K562 (cell line): ENCODE data around the gene PPM1F. TPM values are rescaled to one million over a fixed set of nuclear protein-coding genes. Genes with fewer than 3 reads are reported as not detected.

Experiments
- BHLHE40 ChIP-seq: IDR thresholded peaks from 2 replicates; pipeline ENCODE4 v1.6.1; 2011; ENCODE audit warnings: low read length, improper control_type of control experiment
- RBFOX2 ChIP-seq: fragments of 200-400 bp; formaldehyde crosslinking; IDR thresholded peaks from 2 replicates; pipeline ENCODE4 v1.6.1; 2017; ENCODE audit warnings: low read depth, mild to moderate bottlenecking, low read length, moderate library complexity
- SIN3A ChIP-seq, 2 experiments: fragments of 150-350 bp in 1 of 2; IDR thresholded peaks; 2 replicates each; pipeline ENCODE4 v1.6.1; 2011 to 2016; ENCODE audit warnings: borderline replicate concordance in 2 of 2, low read depth in 2 of 2, low read length in 2 of 2, mild to moderate bottlenecking in 2 of 2, moderate library complexity in 2 of 2; ENCODE audit not compliant: control insufficient read depth in 1 of 2
- STAT6 ChIP-seq: sonication (generic); formaldehyde crosslinking; IDR thresholded peaks from 2 replicates; pipeline ENCODE4 v1.8.1; 2023; ENCODE audit warnings: mild to moderate bottlenecking, missing genetic modification reagents
- TAL1 ChIP-seq: fragments of 450-650 bp; IDR thresholded peaks from 2 replicates; pipeline ENCODE4 v1.6.1; 2016; ENCODE audit warnings: mild to moderate bottlenecking
- ZBTB12 ChIP-seq: fragments of 250-450 bp; sonication (Bioruptor Pico); IDR thresholded peaks from 2 replicates; pipeline ENCODE4 v1.4.0; 2020
- ZFP36 ChIP-seq: fragments of 150-350 bp; IDR thresholded peaks from 2 replicates; pipeline ENCODE4 v1.6.1; 2018; ENCODE audit warnings: low read length, low read depth; ENCODE audit not compliant: partially characterized antibody
- ZNF384 ChIP-seq: IDR thresholded peaks from 2 replicates; pipeline ENCODE4 v1.6.1; 2012; ENCODE audit warnings: low read depth, low read length, improper control_type of control experiment
- ZNF764 ChIP-seq: fragments of 250-450 bp; sonication (Bioruptor Pico); IDR thresholded peaks from 2 replicates; pipeline ENCODE4 v1.4.0; 2020; ENCODE audit warnings: low read depth, mild to moderate bottlenecking, moderate library complexity
- polyA plus RNA-seq, 8 experiments: library from polyadenylated mRNA; depleted of rRNA in 4 of 8; stranded (reverse) in 5 of 8; unstranded in 3 of 8; fragments of >200 nt; fragmentation: Nextera tagmentation in 2 of 8; fragmentation: Illumina TruSeq in 1 of 8; extraction: Ambion mirVana in 2 of 8; extraction: Trizol in 1 of 8; gene quantifications; 2 replicates each; pipeline versions ENCODE4 v1.2.1 to v1.2.3, GENCODE V29; 2011 to 2014; ENCODE audit warnings: inconsistent platforms in 1 of 8, missing spikeins in 1 of 8
- total RNA-seq, 7 experiments: library from RNA; depleted of rRNA in 6 of 7; stranded (reverse); fragments of >200 nt in 6 of 7; fragmentation: Illumina TruSeq in 2 of 7; extraction: Trizol in 2 of 7; gene quantifications; 2 replicates each; pipeline versions ENCODE4 v1.2.1 to v1.2.3, GENCODE V29; 2011 to 2021; ENCODE audit warnings: low replicate concordance in 1 of 7
- TF ChIP-seq, protein P1 (sequence below): IDR thresholded peaks from 2 replicates; pipeline ENCODE4 v1.6.1; 2016; ENCODE audit warnings: missing genetic modification characterization, missing compliant biosample characterization
- TF ChIP-seq, protein P2 (sequence below), 2 experiments: fragments of 200-800 bp in 1 of 2; sonication (Bioruptor generic) in 1 of 2; sonication (generic) in 1 of 2; formaldehyde crosslinking in 1 of 2; IDR thresholded peaks in 1 of 2; conservative IDR thresholded peaks in 1 of 2; 2 replicates each; pipeline versions ENCODE4 v1.5.0 to v1.6.1; 2016 to 2020; ENCODE audit warnings: missing compliant biosample characterization in 1 of 2, missing genetic modification characterization in 1 of 2, missing genetic modification reagents in 1 of 2

The PPM1F gene
- total and polyA plus RNA-seq, 9 of the 15 experiments (the other 6 are each of a cell fraction or from before 2014, with no cell fraction given), result 2.1 to 159 (median 64.0) TPM

DNA sequence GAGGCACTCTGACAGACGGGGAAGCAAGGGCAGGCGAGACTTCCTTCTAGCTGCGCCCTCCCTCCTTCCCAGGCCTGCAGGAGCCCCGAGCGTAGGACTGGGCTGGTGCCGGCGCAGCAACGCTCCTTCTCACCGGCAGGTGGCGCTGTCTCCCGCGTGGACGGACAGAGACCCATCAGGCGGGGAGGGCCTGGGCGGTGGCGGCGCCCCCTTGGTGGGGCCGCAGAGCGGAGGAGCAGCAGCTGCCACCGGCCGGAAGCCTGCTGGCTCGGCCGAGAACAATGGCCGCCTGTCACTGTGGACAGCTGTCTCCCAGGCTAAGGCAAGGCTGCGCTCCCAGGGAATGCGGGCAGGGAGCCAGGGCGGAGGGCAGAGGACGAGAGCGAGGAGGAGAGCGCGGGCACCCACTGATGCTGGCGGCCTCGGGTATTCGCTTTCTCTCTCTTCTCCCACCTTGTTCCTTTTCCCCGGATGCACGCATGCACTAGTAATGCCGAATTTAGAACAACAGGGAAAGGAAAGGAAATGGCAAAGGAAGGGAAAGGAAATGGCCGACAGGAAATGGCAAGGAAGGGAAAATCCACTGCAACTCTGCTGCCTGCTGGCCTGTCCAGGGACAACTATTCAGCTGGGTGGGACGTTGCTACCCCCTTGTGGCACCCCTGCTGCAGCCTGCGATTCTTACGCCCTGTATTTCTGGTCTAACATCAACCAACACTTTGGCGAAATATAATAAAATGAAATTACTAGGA, 14.4 kb downstream of the PPM1F start (continued):
- TF ChIP-seq, protein P1, sequence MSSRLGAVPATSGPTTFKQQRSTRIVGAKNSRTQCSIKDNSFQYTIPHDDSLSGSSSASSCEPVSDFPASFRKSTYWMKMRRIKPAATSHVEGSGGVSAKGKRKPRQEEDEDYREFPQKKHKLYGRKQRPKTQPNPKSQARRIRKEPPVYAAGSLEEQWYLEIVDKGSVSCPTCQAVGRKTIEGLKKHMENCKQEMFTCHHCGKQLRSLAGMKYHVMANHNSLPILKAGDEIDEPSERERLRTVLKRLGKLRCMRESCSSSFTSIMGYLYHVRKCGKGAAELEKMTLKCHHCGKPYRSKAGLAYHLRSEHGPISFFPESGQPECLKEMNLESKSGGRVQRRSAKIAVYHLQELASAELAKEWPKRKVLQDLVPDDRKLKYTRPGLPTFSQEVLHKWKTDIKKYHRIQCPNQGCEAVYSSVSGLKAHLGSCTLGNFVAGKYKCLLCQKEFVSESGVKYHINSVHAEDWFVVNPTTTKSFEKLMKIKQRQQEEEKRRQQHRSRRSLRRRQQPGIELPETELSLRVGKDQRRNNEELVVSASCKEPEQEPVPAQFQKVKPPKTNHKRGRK, result no peak
- TF ChIP-seq ZFP36 (peak; percentile 74), TAL1 (no peak), ZBTB12 (CRISPR knock-in tag) (no peak), ZNF764 (no peak), RBFOX2 (no peak), SIN3A (IDR thresholded peaks at IDR 0.05; ENCODE audit: borderline replicate concordance in 2 of 2, control insufficient read depth in 1 of 2, low read depth in 2 of 2, low read length in 2 of 2) (peak in 1 of 2 experiments; percentile 99; a peak in 2 of 4 replicates), ZNF384 (peak; percentile 87), STAT6 (peak; percentile 100), BHLHE40 (peak; percentile 93)
- TF ChIP-seq, protein P2, sequence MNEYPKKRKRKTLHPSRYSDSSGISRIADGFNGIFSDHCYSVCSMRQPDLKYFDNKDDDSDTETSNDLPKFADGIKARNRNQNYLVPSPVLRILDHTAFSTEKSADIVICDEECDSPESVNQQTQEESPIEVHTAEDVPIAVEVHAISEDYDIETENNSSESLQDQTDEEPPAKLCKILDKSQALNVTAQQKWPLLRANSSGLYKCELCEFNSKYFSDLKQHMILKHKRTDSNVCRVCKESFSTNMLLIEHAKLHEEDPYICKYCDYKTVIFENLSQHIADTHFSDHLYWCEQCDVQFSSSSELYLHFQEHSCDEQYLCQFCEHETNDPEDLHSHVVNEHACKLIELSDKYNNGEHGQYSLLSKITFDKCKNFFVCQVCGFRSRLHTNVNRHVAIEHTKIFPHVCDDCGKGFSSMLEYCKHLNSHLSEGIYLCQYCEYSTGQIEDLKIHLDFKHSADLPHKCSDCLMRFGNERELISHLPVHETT (CRISPR knock-in tag; conservative IDR thresholded peaks at IDR 0.05 in 1 of 2, IDR thresholded peaks at IDR 0.05 in 1 of 2), result no peak
- TF ChIP-seq, all 486 proteins: peak for 44
